COLO668 (cell line): ENCODE measurements around the gene ANKH.
A peak's percentile ranks its signal among the peaks of the same experiment; 100 is the strongest.
"Not testable (repeated sequence)": the region's sequence is repeated elsewhere in the genome, so short reads cannot be mapped to it uniquely, and the experiment has no call there.

Source experiments
- DNase-seq: peaks from one replicate; lab custom pipeline; 2025; ENCODE audit not compliant: unreplicated experiment; lab: John Stamatoyannopoulos, UW

The ANKH gene

GRCh38 chr5:14884062-14884612 lies 12.6 kb upstream of the ANKH start:
- DNase-seq: no peak

GRCh38 chr5:14882658-14883580 lies 11.3 kb upstream of the ANKH start:
- DNase-seq: no peak

- no peak for DNase-seq
Measured at GRCh38 chr5:14881826-14882225, 10.2 kb upstream of the ANKH start.

- no peak for DNase-seq
Measured at GRCh38 chr5:14880688-14881087, 9.1 kb upstream of the ANKH start.

GRCh38 chr5:14879937-14880589 lies 8.5 kb upstream of the ANKH start:
- no peak for DNase-seq

- no peak for DNase-seq
Measured at GRCh38 chr5:14879393-14879792, 7.8 kb upstream of the ANKH start.

GRCh38 chr5:14878192-14878591 lies 6.6 kb upstream of the ANKH start:
- DNase-seq: not testable (repeated sequence)

GRCh38 chr5:14876095-14876494 lies 4.5 kb upstream of the ANKH start:
- DNase-seq: no peak

GRCh38 chr5:14873790-14874189 lies 2.2 kb upstream of the ANKH start:
- no peak for DNase-seq

GRCh38 chr5:14873093-14873492 lies 1.5 kb upstream of the ANKH start:
- DNase-seq: no peak

GRCh38 chr5:14872070-14872989 lies 752 bp upstream of the ANKH start:
- DNase-seq: peak; percentile 77

- peak; percentile 87 for DNase-seq
Measured at GRCh38 chr5:14870337-14871213, 1.0 kb downstream of the ANKH start.

- peak; percentile 29 for DNase-seq
Measured at GRCh38 chr5:14869668-14870164, 1.9 kb downstream of the ANKH start.

GRCh38 chr5:14869233-14869632 lies 2.3 kb downstream of the ANKH start:
- no peak for DNase-seq

- peak; percentile 46 for DNase-seq
Measured at GRCh38 chr5:14868771-14869170, 2.8 kb downstream of the ANKH start.

GRCh38 chr5:14864181-14864812 lies 7.3 kb downstream of the ANKH start:
- no peak for DNase-seq

GRCh38 chr5:14863105-14863504 lies 8.5 kb downstream of the ANKH start:
- no peak for DNase-seq

- DNase-seq: no peak
Measured at GRCh38 chr5:14861123-14861765, 10.3 kb downstream of the ANKH start.

GRCh38 chr5:14859980-14860379 lies 11.6 kb downstream of the ANKH start:
- DNase-seq: no peak
